ENCODE measurements around the gene PMEPA1.

Gene PMEPA1

GRCh38 chr20:57709823-57710799 is at the start of gene PMEPA1 (continued):
- TF ChIP-seq ZBTB49 (tag by site-specific recombination; IDR thresholded peaks at IDR 0.05; ENCODE audit: low read depth), result no peak
- no peak for TF ChIP-seq ZNF133 (tag by site-specific recombination; IDR thresholded peaks at IDR 0.05)
- no peak for TF ChIP-seq ZNF571 (tag by site-specific recombination; IDR thresholded peaks at IDR 0.05)
- TF ChIP-seq ZNF148 (tag by site-specific recombination; IDR thresholded peaks at IDR 0.05; ENCODE audit: borderline replicate concordance), result no peak
- TF ChIP-seq, protein P1, sequence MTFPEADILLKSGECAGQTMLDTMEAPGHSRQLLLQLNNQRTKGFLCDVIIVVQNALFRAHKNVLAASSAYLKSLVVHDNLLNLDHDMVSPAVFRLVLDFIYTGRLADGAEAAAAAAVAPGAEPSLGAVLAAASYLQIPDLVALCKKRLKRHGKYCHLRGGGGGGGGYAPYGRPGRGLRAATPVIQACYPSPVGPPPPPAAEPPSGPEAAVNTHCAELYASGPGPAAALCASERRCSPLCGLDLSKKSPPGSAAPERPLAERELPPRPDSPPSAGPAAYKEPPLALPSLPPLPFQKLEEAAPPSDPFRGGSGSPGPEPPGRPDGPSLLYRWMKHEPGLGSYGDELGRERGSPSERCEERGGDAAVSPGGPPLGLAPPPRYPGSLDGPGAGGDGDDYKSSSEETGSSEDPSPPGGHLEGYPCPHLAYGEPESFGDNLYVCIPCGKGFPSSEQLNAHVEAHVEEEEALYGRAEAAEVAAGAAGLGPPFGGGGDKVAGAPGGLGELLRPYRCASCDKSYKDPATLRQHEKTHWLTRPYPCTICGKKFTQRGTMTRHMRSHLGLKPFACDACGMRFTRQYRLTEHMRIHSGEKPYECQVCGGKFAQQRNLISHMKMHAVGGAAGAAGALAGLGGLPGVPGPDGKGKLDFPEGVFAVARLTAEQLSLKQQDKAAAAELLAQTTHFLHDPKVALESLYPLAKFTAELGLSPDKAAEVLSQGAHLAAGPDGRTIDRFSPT (tag by site-specific recombination; IDR thresholded peaks at IDR 0.05), result peak; percentile 50
- peak; percentile 74 for TF ChIP-seq ZBTB17 (tag by site-specific recombination; IDR thresholded peaks at IDR 0.05)
- TF ChIP-seq ZNF221 (tag by site-specific recombination; IDR thresholded peaks at IDR 0.05; ENCODE audit: borderline replicate concordance), result no peak
- TF ChIP-seq ZNF549 (tag by site-specific recombination; IDR thresholded peaks at IDR 0.05), result no peak
- TF ChIP-seq, protein P2, sequence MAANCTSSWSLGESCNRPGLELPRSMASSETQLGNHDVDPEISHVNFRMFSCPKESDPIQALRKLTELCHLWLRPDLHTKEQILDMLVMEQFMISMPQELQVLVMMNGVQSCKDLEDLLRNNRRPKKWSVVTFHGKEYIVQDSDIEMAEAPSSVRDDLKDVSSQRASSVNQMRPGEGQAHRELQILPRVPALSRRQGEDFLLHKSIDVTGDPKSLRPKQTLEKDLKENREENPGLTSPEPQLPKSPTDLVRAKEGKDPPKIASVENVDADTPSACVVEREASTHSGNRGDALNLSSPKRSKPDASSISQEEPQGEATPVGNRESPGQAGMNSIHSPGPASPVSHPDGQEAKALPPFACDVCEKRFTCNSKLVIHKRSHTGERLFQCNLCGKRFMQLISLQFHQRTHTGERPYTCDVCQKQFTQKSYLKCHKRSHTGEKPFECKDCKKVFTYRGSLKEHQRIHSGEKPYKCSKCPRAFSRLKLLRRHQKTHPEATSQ (tag by site-specific recombination; IDR thresholded peaks at IDR 0.05), result no peak
- peak; percentile 71 for TF ChIP-seq ZEB2 (tag by site-specific recombination; IDR thresholded peaks at IDR 0.05)
- peak; percentile 56; the same call in 1 of the 2 replicates for TF ChIP-seq WT1 (tag by site-specific recombination; IDR thresholded peaks at IDR 0.05)
- TF ChIP-seq ZNF341 (tag by site-specific recombination; IDR thresholded peaks at IDR 0.05; ENCODE audit: low read depth), result peak; percentile 96
- peak; percentile 51; the same call in 1 of the 2 replicates for TF ChIP-seq ZSCAN30 (tag by site-specific recombination; IDR thresholded peaks at IDR 0.05)
- TF ChIP-seq, protein P3, sequence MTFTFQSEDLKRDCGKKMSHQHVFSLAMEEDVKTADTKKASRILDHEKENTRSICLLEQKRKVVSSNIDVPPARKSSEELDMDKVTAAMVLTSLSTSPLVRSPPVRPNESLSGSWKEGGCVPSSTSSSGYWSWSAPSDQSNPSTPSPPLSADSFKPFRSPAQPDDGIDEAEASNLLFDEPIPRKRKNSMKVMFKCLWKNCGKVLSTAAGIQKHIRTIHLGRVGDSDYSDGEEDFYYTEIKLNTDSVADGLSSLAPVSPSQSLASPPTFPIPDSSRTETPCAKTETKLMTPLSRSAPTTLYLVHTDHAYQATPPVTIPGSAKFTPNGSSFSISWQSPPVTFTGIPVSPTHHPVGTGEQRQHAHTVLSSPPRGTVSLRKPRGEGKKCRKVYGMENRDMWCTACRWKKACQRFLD (tag by site-specific recombination; IDR thresholded peaks at IDR 0.05), result no peak
- no peak for TF ChIP-seq ZNF223 (tag by site-specific recombination; IDR thresholded peaks at IDR 0.05)
- peak; percentile 36; the same call in 1 of the 2 replicates for TF ChIP-seq ZFP69B (tag by site-specific recombination; IDR thresholded peaks at IDR 0.05)
- TF ChIP-seq ZNF354C (tag by site-specific recombination; IDR thresholded peaks at IDR 0.05; ENCODE audit: borderline replicate concordance, low read depth), result no peak
- no peak for TF ChIP-seq ZNF157 (tag by site-specific recombination; IDR thresholded peaks at IDR 0.05)
- no peak for TF ChIP-seq ZNF174 (tag by site-specific recombination; IDR thresholded peaks at IDR 0.05)
- TF ChIP-seq GLIS2 (tag by site-specific recombination; IDR thresholded peaks at IDR 0.05), result peak; percentile 87
- TF ChIP-seq BCL11A (tag by site-specific recombination; IDR thresholded peaks at IDR 0.05; ENCODE audit: low read depth), result no peak
- TF ChIP-seq ZNF426 (tag by site-specific recombination; IDR thresholded peaks at IDR 0.05), result no peak
- peak; percentile 90 for TF ChIP-seq ZBTB8A (tag by site-specific recombination; IDR thresholded peaks at IDR 0.05)
